H1 (cell line): ENCODE results near the gene PRRC2C. TPM values are rescaled to one million over a fixed set of nuclear protein-coding genes. Genes with fewer than 3 reads are reported as not detected.

ENCODE experiments used
- EZH2 ChIP-seq: fragments of 200-600 bp; sonication (generic); IDR thresholded peaks from 2 replicates; pipeline ENCODE4 v1.7.1; 2012; ENCODE audit warnings: low read depth, mild to moderate bottlenecking, moderate library complexity, low read length, inconsistent platforms; ENCODE audit not compliant: severe bottlenecking
- KDM1A ChIP-seq: fragments of 200-600, 300-600 bp; sonication (generic); IDR thresholded peaks from 2 replicates; pipeline ENCODE4 v1.7.1; 2016; ENCODE audit warnings: mild to moderate bottlenecking, low read length, borderline replicate concordance
- RXRA ChIP-seq: IDR thresholded peaks from 2 replicates; pipeline ENCODE4 v1.6.1; 2011; ENCODE audit warnings: low read depth, mild to moderate bottlenecking, low read length, moderate library complexity; ENCODE audit not compliant: insufficient read depth
- polyA plus RNA-seq, 7 experiments: library from polyadenylated mRNA; depleted of rRNA in 3 of 7; stranded (reverse) in 5 of 7; unstranded in 2 of 7; fragments of >200 nt in 5 of 7; fragments of 200-250 nt in 2 of 7; gene quantifications; 1 replicate in 5 of 7; 2 replicates in 1 of 7; 4 replicates in 1 of 7; pipeline versions ENCODE4 v1.2.1 to v1.2.3, GENCODE V29; 2011 to 2013; ENCODE audit warnings: missing spikeins in 2 of 7, mixed read lengths in 2 of 7
- total RNA-seq: library from RNA; stranded (reverse); fragmentation: NEBNext Ultra II Directional; extraction: Animal tissue kit (Norgen Biotek cat#: 25700); gene quantifications from 2 replicates; pipeline ENCODE4 v1.2.1, GENCODE V29; 2021

The PRRC2C gene
- total and polyA plus RNA-seq, 2 of the 8 experiments (the other 6 are each of a cell fraction or from before 2014, with no cell fraction given) = 125 to 264 TPM

GRCh38 chr1:171611306-171611705 lies 126.0 kb downstream of the PRRC2C start (continued):
- TF ChIP-seq EZH2 = no peak
- no peak for TF ChIP-seq RXRA
- no peak for TF ChIP-seq KDM1A
